GM12801 (cell line): ENCODE measurements around the gene RALY.

Source experiments
- CTCF ChIP-seq: IDR thresholded peaks from one replicate; pipeline ENCODE4 v1.5.1; 2011; ENCODE audit warnings: control low read depth; ENCODE audit not compliant: insufficient read length; ENCODE audit errors: extremely low read depth

The RALY gene

GRCh38 chr20:33963751-33964150 is 30.0 kb upstream of the RALY start:
- no peak for TF ChIP-seq CTCF

GRCh38 chr20:33964441-33964840 is 29.3 kb upstream of the RALY start:
- no peak for TF ChIP-seq CTCF

- no peak for TF ChIP-seq CTCF
Measured at GRCh38 chr20:33967126-33967525, 26.6 kb upstream of the RALY start.

DNA sequence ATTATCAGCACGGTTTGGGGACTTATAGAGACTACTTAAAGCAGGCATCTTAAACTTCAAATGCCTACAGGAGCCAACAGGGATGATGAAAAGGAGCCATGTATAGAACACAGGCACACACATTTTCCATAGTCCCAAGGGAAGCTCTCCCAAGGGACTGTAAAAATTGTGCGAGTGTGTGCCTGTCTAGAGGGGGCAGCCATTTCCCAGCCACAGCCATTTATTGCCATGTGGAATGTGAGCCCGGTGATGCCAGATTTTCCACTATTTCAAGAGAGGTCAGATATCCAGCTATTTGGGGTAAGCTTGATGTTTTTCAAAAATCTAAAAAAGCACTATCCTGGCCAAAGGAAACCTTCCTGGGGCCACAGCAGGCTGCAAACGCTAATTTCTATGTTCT is 24.1 kb upstream of the RALY start:
- TF ChIP-seq CTCF, result no peak

- TF ChIP-seq CTCF, result no peak
Measured at GRCh38 chr20:33970229-33970628, 23.5 kb upstream of the RALY start.

GRCh38 chr20:33971147-33971975 is 22.4 kb upstream of the RALY start:
- no peak for TF ChIP-seq CTCF

GRCh38 chr20:33976959-33977358 is 16.8 kb upstream of the RALY start:
- no peak for TF ChIP-seq CTCF

- no peak for TF ChIP-seq CTCF
Measured at GRCh38 chr20:33977535-33977934, 16.2 kb upstream of the RALY start.
